Loucy (cell line): ENCODE measurements around the gene OAS1.

Experiments
- H2AFZ ChIP-seq: fragments of 200-600 bp; sonication (generic); 2 replicates; pipeline ENCODE4 v1.6.0; 2016; ENCODE audit warnings: antibody characterized with exemption, mild to moderate bottlenecking, low read length, moderate library complexity
- H3F3A ChIP-seq: fragments of 200-600 bp; 2 replicates; pipeline ENCODE4 v1.6.0; 2016; ENCODE audit warnings: antibody characterized with exemption, low read depth, mild to moderate bottlenecking
- H3K27me3 ChIP-seq: fragments of 200-600 bp; sonication (generic); 2 replicates; pipeline ENCODE4 v1.6.1; 2014; ENCODE audit warnings: low read length, mild to moderate bottlenecking; ENCODE audit not compliant: insufficient read depth, poor library complexity, severe bottlenecking
- H3K36me3 ChIP-seq: fragments of 200-600 bp; sonication (generic); 2 replicates; pipeline ENCODE4 v1.6.1; 2016; ENCODE audit warnings: low read length; ENCODE audit not compliant: insufficient read depth
- H3K4me1 ChIP-seq: fragments of 200-600 bp; sonication (generic); 2 replicates; pipeline ENCODE4 v1.5.1; 2014; ENCODE audit warnings: low read length, mild to moderate bottlenecking; ENCODE audit not compliant: insufficient read depth, poor library complexity, severe bottlenecking
- H3K4me2 ChIP-seq: fragments of 200-600 bp; sonication (generic); 2 replicates; pipeline ENCODE4 v1.6.0; 2014; ENCODE audit warnings: antibody characterized with exemption, low read length, low read depth, mild to moderate bottlenecking; ENCODE audit not compliant: poor library complexity, severe bottlenecking
- H3K4me3 ChIP-seq: fragments of 200-600 bp; sonication (generic); 2 replicates; pipeline ENCODE4 v1.5.1; 2014; ENCODE audit warnings: low read length, mild to moderate bottlenecking, mixed read lengths; ENCODE audit not compliant: poor library complexity, severe bottlenecking
- H3K79me2 ChIP-seq: fragments of 200-600 bp; sonication (generic); 2 replicates; pipeline ENCODE4 v1.6.1; 2014; ENCODE audit warnings: low read length; ENCODE audit not compliant: insufficient read depth
- H3K9ac ChIP-seq: fragments of 200-600 bp; sonication (generic); 2 replicates; pipeline ENCODE4 v1.6.0; 2014; ENCODE audit warnings: mild to moderate bottlenecking, low read depth, low read length, moderate library complexity; ENCODE audit not compliant: poor library complexity, severe bottlenecking
- H3K9me2 ChIP-seq: fragments of 200-600 bp; sonication (generic); replicated peaks from 2 replicates; pipeline ENCODE4 v1.6.1; 2016; ENCODE audit warnings: low read depth, low read length, mixed read lengths
- H3K9me3 ChIP-seq: fragments of 200-600 bp; sonication (generic); 2 replicates; pipeline ENCODE4 v1.6.1; 2014; ENCODE audit warnings: mild to moderate bottlenecking, antibody characterized with exemption, low read length, low read depth; ENCODE audit not compliant: insufficient read depth
- H4K20me1 ChIP-seq: fragments of 200-600 bp; sonication (generic); 2 replicates; pipeline ENCODE4 v1.6.0; 2014; ENCODE audit warnings: antibody characterized with exemption, low read length, mild to moderate bottlenecking; ENCODE audit not compliant: insufficient read depth, poor library complexity, severe bottlenecking
- CTCF ChIP-seq: fragments of 200-600 bp; sonication (generic); conservative IDR thresholded peaks from 2 replicates; pipeline ENCODE4 v1.5.1; 2014; ENCODE audit warnings: mild to moderate bottlenecking, antibody characterized with exemption, low read length
- EZH2phosphoT487 ChIP-seq: fragments of 200-600 bp; IDR thresholded peaks from 2 replicates; pipeline ENCODE4 v1.6.1; 2018; ENCODE audit warnings: antibody characterized with exemption, mild to moderate bottlenecking, moderate library complexity, borderline replicate concordance

OAS1 gene

GRCh38 chr12:112944024-112944690 is 37.4 kb downstream of the OAS1 start:
- Histone ChIP-seq H3K27me3 (no peaks in the 10 kb centered on the region), H3K4me2 (no peak overlapping the region), H3K9ac (no peak overlapping the region), H3F3A (no peaks in the 10 kb centered on the region), H4K20me1 (no peaks in the 10 kb centered on the region), H3K4me1 (peaks cover 14% of the 10 kb centered on the region), H3K9me3 (no peaks in the 10 kb centered on the region), H3K9me2 (no peaks in the 10 kb centered on the region), H3K79me2 (peaks cover 22% of the 10 kb centered on the region), H2AFZ (no peak overlapping the region), H3K4me3 (no peak overlapping the region), H3K36me3 (peaks cover 17% of the 10 kb centered on the region; the same call in 1 of the 2 replicates)
- no peak for TF ChIP-seq EZH2phosphoT487
- no peak for TF ChIP-seq CTCF

DNA sequence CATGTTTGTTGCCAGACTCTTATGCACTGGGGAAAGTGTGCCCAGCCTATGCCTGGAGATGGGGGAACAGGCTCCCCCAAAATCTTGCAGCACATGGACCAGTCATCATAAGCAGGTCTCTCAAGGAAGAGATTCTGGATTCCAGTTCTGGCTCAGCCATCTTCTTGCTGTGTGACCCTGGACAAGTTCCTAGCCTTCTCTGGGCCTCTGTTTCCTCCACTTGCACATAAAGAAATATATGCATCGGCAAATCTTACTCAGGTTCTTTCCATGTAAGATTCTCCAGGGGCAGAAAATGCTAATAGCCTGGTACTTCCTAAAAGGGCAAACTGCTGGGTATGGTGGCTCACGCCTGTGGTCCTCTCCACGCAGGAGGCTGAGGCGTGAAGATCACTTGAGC is 38.8 kb downstream of the OAS1 start:
- H3K4me2 ChIP-seq, result no peak overlapping the region
- H3K9me2 ChIP-seq, result no peaks in the 10 kb centered on the region
- no peaks in the 10 kb centered on the region for H3K27me3 ChIP-seq
- no peaks in the 10 kb centered on the region for H3F3A ChIP-seq
- H3K4me3 ChIP-seq, result no peak overlapping the region
- H2AFZ ChIP-seq, result no peak overlapping the region
- no peaks in the 10 kb centered on the region for H3K9me3 ChIP-seq
- peaks cover under 1% of the 10 kb centered on the region for H3K4me1 ChIP-seq
- H3K79me2 ChIP-seq, result peaks cover 8% of the 10 kb centered on the region; the same call in 1 of the 2 replicates
- H3K36me3 ChIP-seq, result peaks cover 17% of the 10 kb centered on the region; the same call in 1 of the 2 replicates
- TF ChIP-seq CTCF (no peak), EZH2phosphoT487 (no peak)
- no peak overlapping the region for H3K9ac ChIP-seq
- no peaks in the 10 kb centered on the region for H4K20me1 ChIP-seq

DNA sequence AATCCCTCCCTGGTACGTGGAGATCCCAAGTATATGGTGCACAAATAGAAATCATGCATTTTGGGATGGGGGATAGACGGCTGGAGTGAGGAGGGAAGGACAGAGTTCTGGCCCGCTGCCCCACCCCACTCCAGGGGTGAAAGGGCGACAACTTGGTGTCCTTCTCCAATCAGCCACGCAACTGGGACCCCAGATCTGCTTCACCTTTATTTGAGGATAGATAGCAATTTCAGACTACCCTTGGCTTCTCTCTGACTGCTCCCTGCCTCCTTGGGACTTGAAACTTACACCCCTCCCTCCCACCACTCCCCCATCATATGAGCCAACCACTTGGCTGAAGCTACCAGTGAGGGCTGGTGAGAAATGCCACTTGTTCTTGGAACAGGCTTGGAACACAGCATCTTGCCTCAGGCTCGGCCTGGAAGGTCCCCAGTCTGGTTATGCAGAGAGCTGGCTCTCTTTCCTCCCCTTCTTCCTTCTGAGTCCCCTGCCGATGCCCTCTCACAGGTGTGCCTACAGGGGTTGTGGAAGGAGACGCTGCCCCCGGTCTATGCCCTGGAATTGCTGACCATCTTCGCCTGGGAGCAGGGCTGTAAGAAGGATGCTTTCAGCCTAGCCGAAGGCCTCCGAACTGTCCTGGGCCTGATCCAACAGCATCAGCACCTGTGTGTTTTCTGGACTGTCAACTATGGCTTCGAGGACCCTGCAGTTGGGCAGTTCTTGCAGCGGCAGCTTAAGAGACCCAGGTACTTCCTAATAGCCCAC is 39.7 kb downstream of the OAS1 start:
- H3K36me3 ChIP-seq, result peaks cover 17% of the 10 kb centered on the region; the same call in 1 of the 2 replicates
- H3K9me3 ChIP-seq, result no peaks in the 10 kb centered on the region
- H3K27me3 ChIP-seq, result no peaks in the 10 kb centered on the region
- H3F3A ChIP-seq, result no peaks in the 10 kb centered on the region
- H3K9ac ChIP-seq, result no peak overlapping the region
- TF ChIP-seq CTCF (no peak), EZH2phosphoT487 (no peak)
- no peak overlapping the region for H2AFZ ChIP-seq
- no peak overlapping the region for H3K4me2 ChIP-seq
- H3K79me2 ChIP-seq, result peaks cover 3% of the 10 kb centered on the region; the same call in 1 of the 2 replicates
- no peaks in the 10 kb centered on the region for H3K4me1 ChIP-seq
- no peak overlapping the region for H3K4me3 ChIP-seq
- no peaks in the 10 kb centered on the region for H4K20me1 ChIP-seq
- no peaks in the 10 kb centered on the region for H3K9me2 ChIP-seq
